ENCODE results near the gene LRIG2. TPM values are rescaled to one million over a fixed set of nuclear protein-coding genes. Genes with fewer than 3 reads are reported as not detected.
A peak's percentile ranks its signal among the peaks of the same experiment; 100 is the strongest.

LRIG2 gene
- total and polyA plus RNA-seq, 2 of the 13 experiments (the other 11 are each of a cell fraction or from before 2014, with no cell fraction given): 8.1 to 12.2 TPM

GRCh38 chr1:113125517-113125916 is 52.5 kb downstream of the LRIG2 start:
- DNase-seq (ENCODE audit: low spot score): no peak
- Histone ChIP-seq H3K4me1 (ENCODE audit: insufficient read depth, low read length) (peaks cover 18% of the 10 kb centered on the region), H3K27me3 (ENCODE audit: control insufficient read depth in 1 of 2, insufficient read depth in 2 of 2, low read length in 2 of 2) (no peaks in the 10 kb centered on the region), H3K4me2 (ENCODE audit: low read depth, low read length) (no peak overlapping the region), H2AFZ (ENCODE audit: low read length) (no peak overlapping the region), H3K9me3 (ENCODE audit: low read length) (no peaks in the 10 kb centered on the region), H3K36me3 (replicated peaks in 1 of 2; ENCODE audit: control insufficient read depth in 1 of 2, insufficient read depth in 2 of 2, low read length in 2 of 2) (peaks cover 11 to 28% of the 10 kb centered on the region in 2 experiments), H3K79me2 (ENCODE audit: insufficient read depth, low read length) (no peaks in the 10 kb centered on the region), H4K20me1 (ENCODE audit: insufficient read depth, low read length) (no peaks in the 10 kb centered on the region), H3K9ac (ENCODE audit: insufficient read depth, low read depth, low read length) (no peak overlapping the region), H3K27ac (ENCODE audit: extremely low read length, insufficient read depth, low read length) (peak overlapping the region; percentile 35), H3K4me3 (replicated peaks in 1 of 3; ENCODE audit: insufficient read depth in 1 of 3, low read depth in 2 of 3, low read length in 3 of 3) (no peak overlapping the region)
- WGBS (ENCODE audit: low lambda C conversion rate): 95% methylated on average over 3 of the region's 3 CpGs
- ChIA-PET POLR2A (no interaction called here), CTCF (ENCODE audit: low intra/inter-chr PET ratio, low total read pairs) (no interaction called here)
- ATAC-seq: no peak; the same call in 2 of the 3 replicates
- FAIRE-seq: no peak
- intact Hi-C loops (cut with micrococcal nuclease; ENCODE audit: unreplicated experiment) (no loop called here), in situ Hi-C loops (cut with HindIII; ENCODE audit: extremely low pct_ligation_motif_present, low pct_unique_long_range_greater_than_20kb) (no loop called here)
- no TSS peak for BruUV-seq (replicated peaks)
- TF ChIP-seq SRSF9 (IDR thresholded peaks at IDR 0.05; ENCODE audit: borderline replicate concordance, insufficient read depth, low read depth, low read length, poor library complexity, severe bottlenecking) (no peak), MATR3 (CRISPR knock-in tag; IDR thresholded peaks at IDR 0.05) (no peak), ZNF224 (CRISPR knock-in tag; IDR thresholded peaks at IDR 0.05) (no peak), ZSCAN22 (CRISPR knock-in tag; IDR thresholded peaks at IDR 0.05) (no peak), RFXAP (CRISPR knock-in tag; IDR thresholded peaks at IDR 0.05; ENCODE audit: borderline replicate concordance) (no peak), TCF12 (IDR thresholded peaks at IDR 0.05) (no peak), TCF12 (CRISPR knock-in tag; IDR thresholded peaks at IDR 0.05) (no peak), HHEX (CRISPR knock-in tag; IDR thresholded peaks at IDR 0.05) (no peak), KDM1A (CRISPR knock-in tag; IDR thresholded peaks at IDR 0.05) (no peak), HMG20A (CRISPR knock-in tag; IDR thresholded peaks at IDR 0.05; ENCODE audit: borderline replicate concordance) (no peak)
- TF ChIP-seq, protein P1, sequence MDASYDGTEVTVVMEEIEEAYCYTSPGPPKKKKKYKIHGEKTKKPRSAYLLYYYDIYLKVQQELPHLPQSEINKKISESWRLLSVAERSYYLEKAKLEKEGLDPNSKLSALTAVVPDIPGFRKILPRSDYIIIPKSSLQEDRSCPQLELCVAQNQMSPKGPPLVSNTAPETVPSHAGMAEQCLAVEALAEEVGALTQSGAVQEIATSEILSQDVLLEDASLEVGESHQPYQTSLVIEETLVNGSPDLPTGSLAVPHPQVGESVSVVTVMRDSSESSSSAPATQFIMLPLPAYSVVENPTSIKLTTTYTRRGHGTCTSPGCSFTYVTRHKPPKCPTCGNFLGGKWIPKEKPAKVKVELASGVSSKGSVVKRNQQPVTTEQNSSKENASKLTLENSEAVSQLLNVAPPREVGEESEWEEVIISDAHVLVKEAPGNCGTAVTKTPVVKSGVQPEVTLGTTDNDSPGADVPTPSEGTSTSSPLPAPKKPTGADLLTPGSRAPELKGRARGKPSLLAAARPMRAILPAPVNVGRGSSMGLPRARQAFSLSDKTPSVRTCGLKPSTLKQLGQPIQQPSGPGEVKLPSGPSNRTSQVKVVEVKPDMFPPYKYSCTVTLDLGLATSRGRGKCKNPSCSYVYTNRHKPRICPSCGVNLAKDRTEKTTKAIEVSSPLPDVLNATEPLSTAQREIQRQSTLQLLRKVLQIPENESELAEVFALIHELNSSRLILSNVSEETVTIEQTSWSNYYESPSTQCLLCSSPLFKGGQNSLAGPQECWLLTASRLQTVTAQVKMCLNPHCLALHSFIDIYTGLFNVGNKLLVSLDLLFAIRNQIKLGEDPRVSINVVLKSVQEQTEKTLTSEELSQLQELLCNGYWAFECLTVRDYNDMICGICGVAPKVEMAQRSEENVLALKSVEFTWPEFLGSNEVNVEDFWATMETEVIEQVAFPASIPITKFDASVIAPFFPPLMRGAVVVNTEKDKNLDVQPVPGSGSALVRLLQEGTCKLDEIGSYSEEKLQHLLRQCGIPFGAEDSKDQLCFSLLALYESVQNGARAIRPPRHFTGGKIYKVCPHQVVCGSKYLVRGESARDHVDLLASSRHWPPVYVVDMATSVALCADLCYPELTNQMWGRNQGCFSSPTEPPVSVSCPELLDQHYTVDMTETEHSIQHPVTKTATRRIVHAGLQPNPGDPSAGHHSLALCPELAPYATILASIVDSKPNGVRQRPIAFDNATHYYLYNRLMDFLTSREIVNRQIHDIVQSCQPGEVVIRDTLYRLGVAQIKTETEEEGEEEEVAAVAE (CRISPR knock-in tag; IDR thresholded peaks at IDR 0.05; ENCODE audit: borderline replicate concordance): no peak

All from HepG2 (cell line).